ENCODE data around the gene SH3GLB2. TPM values are rescaled to one million over a fixed set of nuclear protein-coding genes. Genes with fewer than 3 reads are reported as not detected.

The SH3GLB2 gene
- total and polyA plus RNA-seq, 10 of the 15 experiments (the other 5 are each of a cell fraction or from before 2014, with no cell fraction given): 0.21 to 61.3 (median 30.8) TPM

GRCh38 chr9:129011761-129012181 is 16.4 kb downstream of the SH3GLB2 start (continued):
- no peak for TF ChIP-seq REST (IDR thresholded peaks at IDR 0.05; ENCODE audit: low read depth, low read length)
- TF ChIP-seq E2F8 (IDR thresholded peaks at IDR 0.05; ENCODE audit: low read depth, partially characterized antibody): no peak

- ATAC-seq: no peak
- Histone ChIP-seq H3K4me2 (ENCODE audit: control insufficient read depth, insufficient read depth) (no peak overlapping the region), H3K4me1 (ENCODE audit: control insufficient read depth, insufficient read depth, low read length) (no peaks in the 10 kb centered on the region), H3K79me2 (ENCODE audit: control insufficient read depth, insufficient read depth, low read length) (no peaks in the 10 kb centered on the region), H4K20me1 (ENCODE audit: control insufficient read depth, insufficient read depth) (no peaks in the 10 kb centered on the region), H3K4me3 (no peak overlapping the region), H2AFZ (ENCODE audit: control insufficient read depth, low read depth, low read length) (no peak overlapping the region), H3K27ac (ENCODE audit: control insufficient read depth, insufficient read depth) (no peak overlapping the region), H3K27me3 (replicated peaks in 1 of 2; ENCODE audit: control insufficient read depth in 2 of 2, insufficient read depth in 2 of 2, low read length in 1 of 2) (no peaks in the 10 kb centered on the region), H3K36me3 (ENCODE audit: control insufficient read depth in 2 of 2, insufficient read depth in 2 of 2, low read length in 1 of 2) (peaks cover 7 to 21% of the 10 kb centered on the region in 2 experiments), H3K9ac (ENCODE audit: control insufficient read depth, insufficient read depth, low read length) (no peak overlapping the region), H3K9me3 (replicated peaks; ENCODE audit: control insufficient read depth, insufficient read depth, low read length) (no peaks in the 10 kb centered on the region)
- ChIA-PET SMC1A (ENCODE audit: uncharacterized antibody, unreplicated experiment) (no interaction called here), CTCF (no interaction called here), RAD21 (ENCODE audit: unreplicated experiment) (no interaction called here), POLR2A (no interaction called here)
- DNase-seq (ENCODE audit: low read depth, low spot score): no peak
- in situ Hi-C loops (cut with MboI): no loop called here
- 93% methylated on average over 16 of the region's 19 CpGs for WGBS (ENCODE audit: insufficient coverage, insufficient replicate concordance, low lambda C conversion rate, missing lambda C conversion rate)
- TF ChIP-seq MYB (IDR thresholded peaks at IDR 0.05; ENCODE audit: borderline replicate concordance, low read depth, low read length) (no peak), GABPA (IDR thresholded peaks at IDR 0.05; ENCODE audit: low read depth) (no peak), CBX3 (IDR thresholded peaks at IDR 0.05; ENCODE audit: borderline replicate concordance, low read depth) (no peak), ESRRA (IDR thresholded peaks at IDR 0.05; ENCODE audit: low read length) (no peak)
- FAIRE-seq: no peak
- intact Hi-C loops (cut with micrococcal nuclease; ENCODE audit: unreplicated experiment): no loop called here
- no TSS peak for BruUV-seq (replicated peaks)
Observed at GRCh38 chr9:129011170-129011569, 17.0 kb downstream of the SH3GLB2 start.
